ENCODE data around the gene FAM13C.

GRCh38 chr10:59285848-59286247 lies 76.5 kb downstream of the FAM13C start:
- TF ChIP-seq, protein P1, sequence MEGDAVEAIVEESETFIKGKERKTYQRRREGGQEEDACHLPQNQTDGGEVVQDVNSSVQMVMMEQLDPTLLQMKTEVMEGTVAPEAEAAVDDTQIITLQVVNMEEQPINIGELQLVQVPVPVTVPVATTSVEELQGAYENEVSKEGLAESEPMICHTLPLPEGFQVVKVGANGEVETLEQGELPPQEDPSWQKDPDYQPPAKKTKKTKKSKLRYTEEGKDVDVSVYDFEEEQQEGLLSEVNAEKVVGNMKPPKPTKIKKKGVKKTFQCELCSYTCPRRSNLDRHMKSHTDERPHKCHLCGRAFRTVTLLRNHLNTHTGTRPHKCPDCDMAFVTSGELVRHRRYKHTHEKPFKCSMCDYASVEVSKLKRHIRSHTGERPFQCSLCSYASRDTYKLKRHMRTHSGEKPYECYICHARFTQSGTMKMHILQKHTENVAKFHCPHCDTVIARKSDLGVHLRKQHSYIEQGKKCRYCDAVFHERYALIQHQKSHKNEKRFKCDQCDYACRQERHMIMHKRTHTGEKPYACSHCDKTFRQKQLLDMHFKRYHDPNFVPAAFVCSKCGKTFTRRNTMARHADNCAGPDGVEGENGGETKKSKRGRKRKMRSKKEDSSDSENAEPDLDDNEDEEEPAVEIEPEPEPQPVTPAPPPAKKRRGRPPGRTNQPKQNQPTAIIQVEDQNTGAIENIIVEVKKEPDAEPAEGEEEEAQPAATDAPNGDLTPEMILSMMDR (IDR thresholded peaks at IDR 0.05; ENCODE audit: poor library complexity, severe bottlenecking): no peak
- TF ChIP-seq RAD21 (conservative IDR thresholded peaks at IDR 0.05) (no peak), EZH2 (IDR thresholded peaks at IDR 0.05; ENCODE audit: borderline replicate concordance, insufficient read depth, low read length, poor library complexity, severe bottlenecking) (no peak), EP300 (conservative IDR thresholded peaks at IDR 0.05; ENCODE audit: poor library complexity, severe bottlenecking) (no peak), SMC3 (conservative IDR thresholded peaks at IDR 0.05; ENCODE audit: poor library complexity) (no peak)
- TF ChIP-seq, protein P2, sequence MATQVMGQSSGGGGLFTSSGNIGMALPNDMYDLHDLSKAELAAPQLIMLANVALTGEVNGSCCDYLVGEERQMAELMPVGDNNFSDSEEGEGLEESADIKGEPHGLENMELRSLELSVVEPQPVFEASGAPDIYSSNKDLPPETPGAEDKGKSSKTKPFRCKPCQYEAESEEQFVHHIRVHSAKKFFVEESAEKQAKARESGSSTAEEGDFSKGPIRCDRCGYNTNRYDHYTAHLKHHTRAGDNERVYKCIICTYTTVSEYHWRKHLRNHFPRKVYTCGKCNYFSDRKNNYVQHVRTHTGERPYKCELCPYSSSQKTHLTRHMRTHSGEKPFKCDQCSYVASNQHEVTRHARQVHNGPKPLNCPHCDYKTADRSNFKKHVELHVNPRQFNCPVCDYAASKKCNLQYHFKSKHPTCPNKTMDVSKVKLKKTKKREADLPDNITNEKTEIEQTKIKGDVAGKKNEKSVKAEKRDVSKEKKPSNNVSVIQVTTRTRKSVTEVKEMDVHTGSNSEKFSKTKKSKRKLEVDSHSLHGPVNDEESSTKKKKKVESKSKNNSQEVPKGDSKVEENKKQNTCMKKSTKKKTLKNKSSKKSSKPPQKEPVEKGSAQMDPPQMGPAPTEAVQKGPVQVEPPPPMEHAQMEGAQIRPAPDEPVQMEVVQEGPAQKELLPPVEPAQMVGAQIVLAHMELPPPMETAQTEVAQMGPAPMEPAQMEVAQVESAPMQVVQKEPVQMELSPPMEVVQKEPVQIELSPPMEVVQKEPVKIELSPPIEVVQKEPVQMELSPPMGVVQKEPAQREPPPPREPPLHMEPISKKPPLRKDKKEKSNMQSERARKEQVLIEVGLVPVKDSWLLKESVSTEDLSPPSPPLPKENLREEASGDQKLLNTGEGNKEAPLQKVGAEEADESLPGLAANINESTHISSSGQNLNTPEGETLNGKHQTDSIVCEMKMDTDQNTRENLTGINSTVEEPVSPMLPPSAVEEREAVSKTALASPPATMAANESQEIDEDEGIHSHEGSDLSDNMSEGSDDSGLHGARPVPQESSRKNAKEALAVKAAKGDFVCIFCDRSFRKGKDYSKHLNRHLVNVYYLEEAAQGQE (IDR thresholded peaks at IDR 0.05; ENCODE audit: borderline replicate concordance): no peak

Measured in neural cell (in vitro differentiated cells).